Measurements from ENCODE around the gene TRMT10B. TPM values are rescaled to one million over a fixed set of nuclear protein-coding genes. Genes with fewer than 3 reads are reported as not detected.

The TRMT10B gene
- polyA plus RNA-seq, 3 donors, result 5.2 to 12.4 (median 9.4) TPM

DNA sequence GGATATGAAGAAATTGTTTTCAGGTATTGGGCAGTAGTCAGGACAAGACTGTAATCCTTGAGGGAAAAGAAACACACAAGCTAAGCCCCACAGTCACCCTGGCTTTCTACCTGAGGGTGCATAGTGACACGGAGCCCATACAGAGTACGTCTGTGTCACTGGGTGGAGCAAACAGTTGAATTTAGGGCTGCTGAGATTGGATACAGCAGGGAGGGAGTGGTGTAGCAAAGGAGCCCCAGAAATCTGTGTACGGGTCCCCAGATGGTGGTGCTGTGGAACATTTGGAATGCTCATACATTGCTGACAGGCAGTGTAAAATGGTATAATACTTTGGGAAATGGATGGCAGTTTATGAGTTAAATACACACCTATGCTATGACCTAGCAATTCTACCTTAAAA is 5.1 kb downstream of the TRMT10B start:
- Mint-ChIP-seq H3K36me3 (peaks cover 17 to 23% of the 10 kb centered on the region in 2 donors), H3K4me1 (peaks cover 15% of the 10 kb centered on the region), H3K27me3 (ENCODE audit: low read depth in 3 of 3) (peaks cover 0 to under 1% (median 0%) of the 10 kb centered on the region in 3 donors), H3K27ac (no peak overlapping the region), H3K9me3 (no peaks in the 10 kb centered on the region), H3K4me3 (no peak overlapping the region)
- no peaks in the 10 kb centered on the region for H3K27me3 ChIP-seq (ENCODE audit: control insufficient read depth in 2 of 2, insufficient read depth in 2 of 2, low read length in 2 of 2)
- H3K79me2 ChIP-seq (ENCODE audit: insufficient read depth, low read length), result peaks cover 30% of the 10 kb centered on the region
- TF ChIP-seq, protein P1, sequence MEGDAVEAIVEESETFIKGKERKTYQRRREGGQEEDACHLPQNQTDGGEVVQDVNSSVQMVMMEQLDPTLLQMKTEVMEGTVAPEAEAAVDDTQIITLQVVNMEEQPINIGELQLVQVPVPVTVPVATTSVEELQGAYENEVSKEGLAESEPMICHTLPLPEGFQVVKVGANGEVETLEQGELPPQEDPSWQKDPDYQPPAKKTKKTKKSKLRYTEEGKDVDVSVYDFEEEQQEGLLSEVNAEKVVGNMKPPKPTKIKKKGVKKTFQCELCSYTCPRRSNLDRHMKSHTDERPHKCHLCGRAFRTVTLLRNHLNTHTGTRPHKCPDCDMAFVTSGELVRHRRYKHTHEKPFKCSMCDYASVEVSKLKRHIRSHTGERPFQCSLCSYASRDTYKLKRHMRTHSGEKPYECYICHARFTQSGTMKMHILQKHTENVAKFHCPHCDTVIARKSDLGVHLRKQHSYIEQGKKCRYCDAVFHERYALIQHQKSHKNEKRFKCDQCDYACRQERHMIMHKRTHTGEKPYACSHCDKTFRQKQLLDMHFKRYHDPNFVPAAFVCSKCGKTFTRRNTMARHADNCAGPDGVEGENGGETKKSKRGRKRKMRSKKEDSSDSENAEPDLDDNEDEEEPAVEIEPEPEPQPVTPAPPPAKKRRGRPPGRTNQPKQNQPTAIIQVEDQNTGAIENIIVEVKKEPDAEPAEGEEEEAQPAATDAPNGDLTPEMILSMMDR (IDR thresholded peaks at IDR 0.05), result no peak
- 100% methylated on average over 1 of the region's 3 CpGs for whole genome bisulfite sequencing (ENCODE audit: insufficient coverage)
- no peak for DNase-seq
- H3K4me2 ChIP-seq (replicated peaks; ENCODE audit: extremely low read depth, low read length, poor library complexity, severe bottlenecking), result no peak overlapping the region
- no peak overlapping the region for H3K27ac ChIP-seq (ENCODE audit: low read depth in 1 of 2, low read length in 2 of 2)
- intact Hi-C loops (cut with micrococcal nuclease), result loop anchor here in 1 of 2 donors (10.0 kb wide), 1 partner anchor 636 kb away; the partner anchor contains the start of gene ALDH1B1
- no peak overlapping the region for H3K4me3 ChIP-seq (replicated peaks in 1 of 3; ENCODE audit: low read depth in 2 of 3, low read length in 3 of 3)
- H3K9ac ChIP-seq (ENCODE audit: insufficient read depth, low read length, poor library complexity, severe bottlenecking), result no peak overlapping the region
- H2AFZ ChIP-seq (ENCODE audit: insufficient read depth, low read depth, low read length, poor library complexity, severe bottlenecking), result no peak overlapping the region
- no peaks in the 10 kb centered on the region for H3K9me3 ChIP-seq (replicated peaks in 1 of 2; ENCODE audit: control insufficient read depth in 1 of 2, insufficient read depth in 1 of 2, low read length in 2 of 2)
- H3K4me1 ChIP-seq (ENCODE audit: control insufficient read depth in 1 of 2, insufficient read depth in 2 of 2, low read length in 2 of 2), result peaks cover 8 to 10% of the 10 kb centered on the region in 2 donors
- H4K20me1 ChIP-seq (ENCODE audit: insufficient read depth, low read length), result peaks cover 20% of the 10 kb centered on the region
- H3K36me3 ChIP-seq (replicated peaks in 1 of 2; ENCODE audit: control insufficient read depth in 1 of 2, insufficient read depth in 2 of 2, low read length in 2 of 2), result peaks cover 6 to 22% of the 10 kb centered on the region in 2 donors

DNA sequence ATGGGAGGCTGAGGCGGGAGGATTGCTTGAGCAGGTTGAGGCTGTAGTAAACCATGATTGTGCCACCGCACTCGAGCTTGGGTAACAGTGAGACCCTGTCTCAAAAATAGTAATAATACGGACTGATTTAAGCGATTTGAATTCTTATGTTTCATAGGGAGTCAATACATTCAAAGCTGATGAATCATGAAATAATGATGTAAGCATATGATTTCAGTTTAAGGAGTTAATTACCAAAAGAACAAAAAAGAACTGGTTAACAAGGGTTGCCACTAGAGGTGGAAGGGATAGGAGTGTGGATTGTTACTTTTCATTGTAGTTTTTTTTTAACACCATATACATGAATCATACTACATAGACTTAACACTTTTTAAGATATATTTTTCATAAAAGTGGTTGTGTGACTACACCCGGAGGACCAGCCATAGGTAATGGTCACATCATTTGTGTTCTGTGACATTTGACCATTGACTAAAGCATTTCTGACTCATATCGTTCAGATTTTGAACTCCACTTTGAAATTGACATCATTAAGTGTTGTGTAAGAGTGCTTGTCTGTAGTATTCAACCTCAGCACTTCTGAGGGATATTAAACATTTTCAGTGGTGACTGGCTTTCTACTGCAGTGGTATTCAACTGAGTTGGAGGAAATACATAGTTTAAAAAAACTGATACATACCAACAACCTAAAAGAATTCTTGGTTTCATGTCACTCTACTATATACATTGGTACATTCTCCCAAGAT is 7.0 kb downstream of the TRMT10B start:
- H4K20me1 ChIP-seq (ENCODE audit: insufficient read depth, low read length), result peaks cover 20% of the 10 kb centered on the region
- no peaks in the 10 kb centered on the region for H3K27me3 Mint-ChIP-seq (ENCODE audit: low read depth in 3 of 3)
- no peak overlapping the region for H3K27ac Mint-ChIP-seq
- H3K27me3 ChIP-seq (ENCODE audit: control insufficient read depth in 2 of 2, insufficient read depth in 2 of 2, low read length in 2 of 2), result no peaks in the 10 kb centered on the region
- peaks cover 26 to 40% of the 10 kb centered on the region in 2 donors for H3K36me3 Mint-ChIP-seq
- H3K4me2 ChIP-seq (replicated peaks; ENCODE audit: extremely low read depth, low read length, poor library complexity, severe bottlenecking), result no peak overlapping the region
- no peaks in the 10 kb centered on the region for H3K4me1 ChIP-seq (ENCODE audit: control insufficient read depth in 1 of 2, insufficient read depth in 2 of 2, low read length in 2 of 2)
- no peak overlapping the region for H2AFZ ChIP-seq (ENCODE audit: insufficient read depth, low read depth, low read length, poor library complexity, severe bottlenecking)
- no peak overlapping the region for H3K9ac ChIP-seq (ENCODE audit: insufficient read depth, low read length, poor library complexity, severe bottlenecking)
- H3K36me3 ChIP-seq (replicated peaks in 1 of 2; ENCODE audit: control insufficient read depth in 1 of 2, insufficient read depth in 2 of 2, low read length in 2 of 2), result peaks cover 12 to 37% of the 10 kb centered on the region in 2 donors
- no peak overlapping the region for H3K4me3 Mint-ChIP-seq
- H3K9me3 ChIP-seq (replicated peaks in 1 of 2; ENCODE audit: control insufficient read depth in 1 of 2, insufficient read depth in 1 of 2, low read length in 2 of 2), result no peaks in the 10 kb centered on the region
- intact Hi-C loops (cut with micrococcal nuclease), result no loop called here
- H3K4me3 ChIP-seq (replicated peaks in 1 of 3; ENCODE audit: low read depth in 2 of 3, low read length in 3 of 3), result no peak overlapping the region
- peaks cover 16% of the 10 kb centered on the region for H3K79me2 ChIP-seq (ENCODE audit: insufficient read depth, low read length)
- TF ChIP-seq, protein P1 (IDR thresholded peaks at IDR 0.05), result no peak
- WGBS (ENCODE audit: insufficient coverage), result 94% methylated on average over 5 of the region's 7 CpGs
- no peak overlapping the region for H3K27ac ChIP-seq (ENCODE audit: low read depth in 1 of 2, low read length in 2 of 2)
- DNase-seq, result no peak
- no peaks in the 10 kb centered on the region for H3K4me1 Mint-ChIP-seq
- H3K9me3 Mint-ChIP-seq, result no peaks in the 10 kb centered on the region

All from CD14-positive monocyte (primary cell).